IPS-11a (cell line): ENCODE data around the gene TM7SF3.
"Not testable (repeated sequence)": the region's sequence is repeated elsewhere in the genome, so short reads cannot be mapped to it uniquely, and the experiment has no call there.

ENCODE experiments used
- H3K4me3 ChIP-seq: one replicate; pipeline ENCODE4 v1.5.1; 2013; ENCODE audit warnings: low read depth, low read length, control low read depth

Gene TM7SF3

GRCh38 chr12:27014085-27014858 is at the start of gene TM7SF3:
TSS of gene TM7SF3 (minus strand) at chr12:27014384. CDS start at chr12:27014168, 216 bp downstream.
- H3K4me3 ChIP-seq = peak within 1 kb of the TSS; percentile 88

- H3K4me3 ChIP-seq = no peak overlapping the region
Observed at GRCh38 chr12:27063250-27063851, 49.2 kb upstream of the TM7SF3 start.

- no peak overlapping the region for H3K4me3 ChIP-seq
Observed at GRCh38 chr12:27061317-27061716, 47.1 kb upstream of the TM7SF3 start.

- no peak overlapping the region for H3K4me3 ChIP-seq
Observed at GRCh38 chr12:27060740-27061139, 46.6 kb upstream of the TM7SF3 start.

- no peak overlapping the region for H3K4me3 ChIP-seq
Observed at GRCh38 chr12:27057543-27057942, 43.4 kb upstream of the TM7SF3 start.

- H3K4me3 ChIP-seq = no peak overlapping the region
Observed at GRCh38 chr12:27055966-27056365, 41.8 kb upstream of the TM7SF3 start.

- H3K4me3 ChIP-seq = no peak overlapping the region
Observed at GRCh38 chr12:27052742-27053141, 38.6 kb upstream of the TM7SF3 start.

- H3K4me3 ChIP-seq = no peak overlapping the region
Observed at GRCh38 chr12:27052176-27052575, 38.0 kb upstream of the TM7SF3 start.

GRCh38 chr12:27048822-27049752 is 34.9 kb upstream of the TM7SF3 start:
- no peak overlapping the region for H3K4me3 ChIP-seq

GRCh38 chr12:27042018-27042417 is 27.8 kb upstream of the TM7SF3 start:
- not testable (repeated sequence) for H3K4me3 ChIP-seq

GRCh38 chr12:27040637-27041036 is 26.5 kb upstream of the TM7SF3 start:
- H3K4me3 ChIP-seq = not testable (repeated sequence)

- H3K4me3 ChIP-seq = no peak overlapping the region
Observed at GRCh38 chr12:27034607-27035293, 20.6 kb upstream of the TM7SF3 start.

GRCh38 chr12:27032679-27033078 is 18.5 kb upstream of the TM7SF3 start:
- no peak overlapping the region for H3K4me3 ChIP-seq

- no peak overlapping the region for H3K4me3 ChIP-seq
Observed at GRCh38 chr12:27031531-27031930, 17.3 kb upstream of the TM7SF3 start.

- H3K4me3 ChIP-seq = no peak overlapping the region
Observed at GRCh38 chr12:27026257-27026656, 12.1 kb upstream of the TM7SF3 start.

GRCh38 chr12:27025116-27025515 is 10.9 kb upstream of the TM7SF3 start:
- no peak overlapping the region for H3K4me3 ChIP-seq

- no peak overlapping the region for H3K4me3 ChIP-seq
Observed at GRCh38 chr12:27024291-27024690, 10.1 kb upstream of the TM7SF3 start.

- H3K4me3 ChIP-seq = no peak overlapping the region
Observed at GRCh38 chr12:27020761-27021160, 6.6 kb upstream of the TM7SF3 start.

GRCh38 chr12:27018037-27018436 is 3.9 kb upstream of the TM7SF3 start:
- no peak overlapping the region for H3K4me3 ChIP-seq

- H3K4me3 ChIP-seq = not testable (repeated sequence)
Observed at GRCh38 chr12:27017163-27017823, 3.1 kb upstream of the TM7SF3 start.
